Measurements from ENCODE around the gene EIF1AX. TPM values are rescaled to one million over a fixed set of nuclear protein-coding genes. Genes with fewer than 3 reads are reported as not detected.
"Not testable (repeated sequence)": the region's sequence is repeated elsewhere in the genome, so short reads cannot be mapped to it uniquely, and the experiment has no call there.

EIF1AX gene
- total RNA-seq, 1 donor from 2014 or later: 106 TPM

DNA sequence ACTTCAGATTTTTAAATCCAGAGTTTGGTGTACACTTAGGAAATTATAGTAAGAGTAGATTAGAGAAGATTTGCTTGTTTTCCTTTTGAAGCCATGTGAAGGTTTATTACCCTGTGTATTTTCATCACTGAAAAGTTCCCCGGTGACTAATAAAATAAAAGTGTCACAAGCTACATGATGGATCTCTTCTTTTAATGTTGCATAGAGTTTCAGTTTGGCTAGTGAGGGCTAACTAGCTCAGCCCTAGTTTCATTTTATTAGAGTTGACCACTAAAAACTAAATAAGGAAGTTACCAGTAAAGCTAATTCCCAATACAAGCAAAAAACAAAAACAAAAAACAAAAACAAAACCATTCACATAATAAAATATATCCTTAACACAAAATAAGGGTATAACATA, 14.8 kb downstream of the EIF1AX start:
- not testable (repeated sequence) for DNase-seq

- no peak for DNase-seq
These were observed 16.7 kb downstream of the EIF1AX start for GRCh38 chrX:20124964-20125363.

DNA sequence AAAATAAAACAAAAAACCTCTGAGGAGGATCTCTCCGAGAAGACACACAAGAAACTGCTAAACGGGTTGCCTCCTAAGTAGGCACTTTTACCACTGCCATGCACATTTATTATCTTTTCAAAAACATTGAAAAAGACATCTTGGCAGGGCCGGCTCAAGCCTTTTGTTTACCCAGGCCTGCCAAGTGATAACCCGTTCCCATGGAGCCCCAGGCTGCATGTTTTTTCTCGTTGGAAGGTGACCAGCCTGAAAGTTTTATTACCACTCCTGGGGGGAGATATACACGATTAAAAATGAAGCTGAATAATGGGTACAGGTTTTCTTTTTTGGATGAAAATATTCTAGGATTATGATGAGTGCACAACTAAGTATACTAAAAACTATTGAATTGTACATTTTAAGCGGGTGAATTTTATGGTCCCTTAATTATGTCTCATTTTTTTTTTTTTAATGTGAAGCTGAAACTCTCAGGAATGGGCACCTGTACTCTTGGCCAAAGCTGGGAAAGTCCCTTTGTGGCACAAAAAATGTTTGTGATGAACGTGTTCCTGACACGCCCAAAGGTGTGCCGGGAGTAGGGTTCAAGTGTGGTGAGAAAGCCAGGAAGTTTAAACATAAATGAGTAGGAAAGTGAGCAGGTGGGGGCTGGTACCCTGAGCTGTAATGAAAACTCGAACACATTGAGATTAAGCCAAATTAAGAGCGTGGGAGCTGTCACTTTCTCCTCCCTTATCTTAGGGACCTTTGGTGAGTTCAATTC, 23.4 kb downstream of the EIF1AX start:
- DNase-seq: no peak

GRCh38 chrX:20116577-20117240, 24.9 kb downstream of the EIF1AX start, which contains the start of gene MAP7D2:
MAP7D2 (minus strand) TSS chrX:20116907; CDS start chrX:20116879, 28 bp downstream.
- peak; percentile 9 for DNase-seq

DNA sequence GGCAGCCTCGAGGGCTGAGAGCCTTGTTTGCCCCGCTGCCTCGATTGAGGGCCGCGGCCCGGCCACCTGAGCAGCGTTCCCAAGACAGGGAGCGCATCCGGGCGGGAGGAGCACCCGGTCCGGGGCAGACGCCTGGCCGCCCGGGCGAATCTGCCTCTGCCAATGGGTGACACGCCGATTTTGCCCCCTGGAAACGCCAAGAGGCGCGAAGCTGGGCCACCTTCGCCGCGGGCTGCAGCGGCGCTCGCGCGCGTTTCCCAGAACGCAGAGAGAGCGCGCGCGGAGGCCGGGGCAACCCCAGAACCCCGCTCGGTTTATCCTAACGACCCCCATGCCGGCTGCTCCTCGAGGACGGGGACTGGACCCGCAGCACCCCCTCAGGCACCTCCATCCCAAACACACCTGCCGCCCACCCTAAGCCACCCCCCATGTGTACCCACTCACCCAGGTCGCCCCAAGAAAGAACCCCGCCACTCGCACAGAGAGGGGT, 25.5 kb downstream of the EIF1AX start:
- DNase-seq: no peak

GRCh38 chrX:20112022-20112774, 29.4 kb downstream of the EIF1AX start:
- DNase-seq: no peak

DNA sequence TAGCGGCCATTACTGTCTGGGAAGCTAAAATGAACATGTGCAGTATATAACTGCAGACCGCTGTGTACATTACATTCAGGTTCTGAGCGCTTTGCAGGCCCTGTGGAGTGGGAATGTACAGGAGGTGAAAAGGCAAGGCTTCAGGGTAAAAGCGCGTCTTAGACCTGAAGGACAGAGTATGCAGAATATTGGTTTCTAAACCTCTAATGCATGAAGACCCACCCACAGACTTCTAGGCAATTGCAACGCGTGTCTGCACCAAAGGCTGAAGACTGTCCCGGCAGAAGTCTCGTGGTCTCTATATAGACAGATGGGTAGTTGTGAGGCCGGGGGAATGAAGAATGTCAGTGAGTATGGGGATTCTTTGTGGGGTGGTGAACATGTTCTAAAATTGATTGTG, 30.4 kb downstream of the EIF1AX start:
- DNase-seq: no peak

GRCh38 chrX:20101934-20102581, 39.6 kb downstream of the EIF1AX start:
- no peak for DNase-seq

DNA sequence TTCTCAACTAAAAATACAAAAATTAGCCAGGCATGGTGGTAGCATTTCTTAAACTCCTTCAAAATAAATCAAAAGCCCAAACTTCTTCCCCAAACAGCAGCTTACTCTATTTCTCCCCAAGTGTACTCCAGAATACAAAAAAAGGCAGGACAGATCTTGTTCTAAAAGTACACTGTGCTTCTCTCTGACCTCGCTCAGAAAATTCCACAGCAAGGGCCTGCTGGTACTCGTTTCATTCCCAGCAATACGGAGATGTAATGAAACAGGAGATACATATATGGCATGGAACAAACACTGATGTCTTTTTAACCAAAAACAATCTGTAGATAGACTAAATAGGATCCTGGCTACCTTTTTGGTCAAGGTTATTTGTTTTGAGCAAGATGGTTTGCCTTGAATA, 50.1 kb downstream of the EIF1AX start:
- DNase-seq: no peak

- DNase-seq: no peak
These were observed 51.8 kb downstream of the EIF1AX start for GRCh38 chrX:20089845-20090244.

DNA sequence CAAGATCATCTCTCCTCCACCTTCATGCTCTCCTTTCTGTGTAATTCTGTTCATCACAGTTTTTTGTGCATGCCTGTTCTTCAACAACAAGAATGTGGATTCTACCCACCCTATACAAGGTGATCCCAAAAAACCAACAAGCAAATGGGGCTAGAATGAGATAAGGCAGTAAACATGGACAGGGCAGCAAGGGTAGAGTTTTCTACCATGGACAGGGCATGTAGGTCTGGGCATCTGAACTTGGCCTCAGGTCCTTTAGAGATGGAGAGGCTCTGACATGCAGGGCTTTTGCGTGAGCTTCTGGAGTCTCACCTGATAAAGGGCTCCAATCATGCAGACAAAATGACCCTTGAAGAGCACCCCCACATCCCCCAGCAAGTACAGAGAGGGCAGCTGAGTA, 61.4 kb downstream of the EIF1AX start:
- DNase-seq: no peak

Small RNA genes within 50 kb of the gene (small RNA-seq; reads per million reads assigned to genes)
- 27.8 reads per million, percentile 94 among the genes with 10 or more reads in this experiment for gene RF00493
- gene RF00494: not detected

Other genes starting within 250 kb of the EIF1AX start
- 53.3 TPM for gene BCLAF3, start 150.8 kb downstream of the EIF1AX start, total RNA-seq
- 7.6 TPM for gene MAP7D2, start 24.9 kb downstream of the EIF1AX start, total RNA-seq
- 35.7 TPM for gene RPS6KA3, start 125.1 kb upstream of the EIF1AX start, total RNA-seq

Data from occipital lobe (tissue), 3 donors.